Stimulated activated CD4-positive, alpha-beta T cell treated with anti-CD3 and anti-CD28 coated beads, Interleukin-12 subunit alpha, Interleukin-12 subunit beta, amount 100 ng/mL, for 48 hours (primary cell): Measurements from ENCODE around the gene C9orf50.

Experiments used
- DNase-seq, 3 donors: peaks; one replicate each; pipeline ENCODE4 v3.0.0-alpha.2; 2020; ENCODE audit warnings: low read depth in 2 of 3, low spot score in 1 of 3

Gene C9orf50

DNA sequence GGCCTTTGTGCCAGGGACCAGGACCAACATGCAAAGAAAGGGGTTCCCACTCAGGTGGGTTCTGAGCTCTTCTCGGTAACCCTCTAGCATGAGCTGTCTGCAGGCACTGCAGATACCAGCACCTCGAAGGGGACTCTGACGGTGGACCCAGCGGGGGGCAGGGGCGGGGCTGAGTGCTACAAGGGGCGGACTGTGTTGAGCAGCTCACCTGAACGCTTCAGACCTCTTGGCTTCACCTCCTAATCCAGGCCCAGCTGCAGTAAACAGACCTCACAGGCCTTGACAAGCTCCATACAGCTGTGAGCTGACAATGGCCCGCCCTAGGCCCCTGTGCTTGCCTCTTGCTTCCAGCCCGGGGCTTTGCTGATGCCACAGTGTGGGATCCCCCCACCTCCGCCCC, 48.4 kb downstream of the C9orf50 start:
- no peak for DNase-seq

DNA sequence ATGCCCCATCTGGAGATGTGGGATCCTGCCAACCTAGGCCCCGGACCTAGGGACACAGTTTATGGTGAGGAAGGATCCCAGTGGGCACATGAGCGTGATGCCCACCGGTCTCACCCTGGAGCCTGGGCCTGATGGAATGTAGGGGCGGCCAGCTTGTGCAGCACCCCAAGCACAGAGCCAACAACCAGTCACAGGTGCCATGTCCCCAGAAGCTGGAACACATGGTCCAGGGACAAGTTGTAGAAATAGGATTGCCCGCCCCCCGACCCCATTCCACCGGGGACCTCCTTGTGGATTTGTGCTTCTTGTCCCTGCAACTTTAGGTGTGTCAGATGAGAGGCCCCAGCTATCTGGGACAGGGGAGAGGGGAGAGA, 48.9 kb downstream of the C9orf50 start:
- DNase-seq, result no peak

DNA sequence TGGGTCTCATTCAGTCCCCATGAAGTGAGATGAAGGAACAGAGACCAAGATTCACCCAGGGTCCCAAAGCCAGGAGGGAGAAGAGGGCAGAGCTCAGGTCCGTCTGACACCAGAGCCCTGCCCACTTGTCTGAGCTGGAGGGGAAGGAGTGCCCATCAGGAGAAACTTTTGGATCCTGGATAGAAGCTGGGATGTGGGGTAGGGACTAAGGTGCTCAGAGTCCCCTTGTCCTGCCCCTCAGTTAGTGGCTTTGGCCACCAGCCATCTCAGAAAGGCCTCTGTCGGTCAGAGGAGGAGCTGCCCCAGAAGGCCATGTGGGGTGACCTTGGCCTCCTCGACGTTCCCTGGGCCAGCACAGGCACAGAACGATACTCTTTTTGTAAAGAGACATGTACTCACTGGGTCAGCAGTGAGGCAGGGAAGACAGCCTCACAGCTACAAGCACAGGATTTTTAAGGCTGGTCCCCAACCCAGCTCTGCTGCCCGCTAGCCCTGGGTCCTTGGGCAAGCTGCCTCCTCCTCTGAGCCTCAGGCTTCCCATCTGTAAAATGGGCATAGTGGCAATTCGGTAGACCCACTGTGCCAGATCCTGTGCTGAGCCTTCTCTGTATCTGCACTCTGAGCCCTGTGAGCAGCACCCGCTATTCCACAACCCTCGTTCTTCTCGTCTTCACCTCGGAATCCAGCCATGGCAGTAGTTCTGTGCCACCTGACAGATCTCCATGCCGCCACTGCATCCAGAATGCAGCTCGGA, 49.4 kb downstream of the C9orf50 start:
- no peak for DNase-seq

DNA sequence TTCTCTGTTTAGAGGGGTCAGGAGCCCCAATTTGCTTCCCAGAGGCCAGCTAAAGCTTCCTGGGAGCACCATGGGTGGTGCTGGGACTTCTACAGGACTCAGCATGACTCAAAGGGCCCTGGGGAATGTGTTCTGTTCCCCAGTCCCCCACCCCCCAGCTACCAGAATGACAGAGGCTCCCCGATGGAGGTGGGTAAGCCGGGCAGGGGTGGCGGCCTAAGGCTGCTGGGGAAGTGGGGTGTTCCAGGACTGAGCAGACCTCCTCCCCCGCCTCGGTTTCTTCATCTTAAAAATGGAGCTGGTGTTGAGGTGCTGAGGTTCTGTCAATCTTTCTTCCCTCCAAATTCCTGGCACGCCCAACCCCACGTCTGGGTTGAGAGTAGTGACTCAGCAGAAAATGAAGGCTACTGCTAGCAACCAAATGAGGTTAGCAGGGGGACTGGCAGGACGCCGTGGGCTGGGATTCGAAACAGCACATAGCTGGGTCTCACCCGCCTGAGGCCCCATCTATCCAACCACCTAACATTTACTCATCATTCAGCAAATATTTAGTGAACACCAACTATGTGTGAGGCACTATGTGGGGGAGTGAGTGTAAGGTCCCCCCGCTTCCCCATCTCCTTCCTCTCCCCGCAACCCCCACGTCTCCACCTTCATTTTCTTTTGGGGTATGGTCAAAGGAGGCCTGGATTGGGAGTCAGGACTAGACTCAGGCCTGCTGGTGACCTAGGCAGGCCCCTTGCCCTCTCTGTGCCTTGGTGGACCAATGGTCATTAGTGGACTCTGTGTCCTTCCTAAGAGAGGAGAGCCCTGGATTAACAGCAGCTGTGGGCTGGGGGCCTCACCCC, 50.2 kb downstream of the C9orf50 start:
- no peak for DNase-seq

DNA sequence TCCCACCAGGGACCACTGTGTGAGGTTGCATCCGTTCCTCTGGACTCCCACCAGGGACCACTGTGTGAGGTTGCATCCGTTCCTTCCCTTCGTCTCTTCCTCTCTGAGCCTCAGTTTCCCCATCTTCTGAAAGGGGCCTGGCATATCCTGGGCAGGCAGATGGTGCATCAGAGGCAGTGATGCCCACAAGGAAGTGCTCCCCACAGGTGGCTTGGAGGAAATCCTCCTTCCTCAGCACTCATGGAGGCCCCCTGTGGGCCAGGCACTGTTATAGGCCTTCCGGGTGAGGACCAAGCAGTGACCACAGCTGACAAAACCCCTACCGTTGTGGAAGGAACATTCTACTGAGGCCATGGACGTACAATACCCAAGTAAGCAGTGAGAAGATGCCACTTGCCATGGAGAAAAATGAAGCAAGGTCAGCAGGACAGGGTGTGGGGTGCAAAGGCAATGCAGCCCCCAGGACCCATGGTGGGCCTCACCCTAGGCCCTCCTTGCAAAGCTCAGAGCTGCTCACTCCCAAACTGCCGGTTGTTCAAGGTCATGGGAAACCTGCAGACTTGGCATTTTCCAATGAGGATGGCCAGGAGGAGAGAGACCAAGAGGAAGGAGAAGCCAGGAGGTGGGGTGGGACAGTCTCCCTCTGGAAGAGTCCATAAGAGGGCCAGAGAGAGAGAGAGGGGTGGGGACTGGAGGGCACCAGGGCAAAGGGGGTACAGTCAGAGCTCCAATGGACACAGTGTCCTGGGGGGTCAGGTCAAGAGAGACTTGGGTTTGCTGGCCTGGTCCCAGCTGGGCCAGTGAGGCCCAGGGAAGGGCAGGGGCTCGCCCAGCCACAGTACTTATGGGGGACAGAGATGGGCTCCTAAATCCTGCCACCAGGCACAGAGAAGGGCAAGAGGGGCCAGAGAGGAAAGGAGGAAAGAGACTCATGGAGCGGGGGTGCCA, 51.1 kb downstream of the C9orf50 start:
- no peak for DNase-seq

DNA sequence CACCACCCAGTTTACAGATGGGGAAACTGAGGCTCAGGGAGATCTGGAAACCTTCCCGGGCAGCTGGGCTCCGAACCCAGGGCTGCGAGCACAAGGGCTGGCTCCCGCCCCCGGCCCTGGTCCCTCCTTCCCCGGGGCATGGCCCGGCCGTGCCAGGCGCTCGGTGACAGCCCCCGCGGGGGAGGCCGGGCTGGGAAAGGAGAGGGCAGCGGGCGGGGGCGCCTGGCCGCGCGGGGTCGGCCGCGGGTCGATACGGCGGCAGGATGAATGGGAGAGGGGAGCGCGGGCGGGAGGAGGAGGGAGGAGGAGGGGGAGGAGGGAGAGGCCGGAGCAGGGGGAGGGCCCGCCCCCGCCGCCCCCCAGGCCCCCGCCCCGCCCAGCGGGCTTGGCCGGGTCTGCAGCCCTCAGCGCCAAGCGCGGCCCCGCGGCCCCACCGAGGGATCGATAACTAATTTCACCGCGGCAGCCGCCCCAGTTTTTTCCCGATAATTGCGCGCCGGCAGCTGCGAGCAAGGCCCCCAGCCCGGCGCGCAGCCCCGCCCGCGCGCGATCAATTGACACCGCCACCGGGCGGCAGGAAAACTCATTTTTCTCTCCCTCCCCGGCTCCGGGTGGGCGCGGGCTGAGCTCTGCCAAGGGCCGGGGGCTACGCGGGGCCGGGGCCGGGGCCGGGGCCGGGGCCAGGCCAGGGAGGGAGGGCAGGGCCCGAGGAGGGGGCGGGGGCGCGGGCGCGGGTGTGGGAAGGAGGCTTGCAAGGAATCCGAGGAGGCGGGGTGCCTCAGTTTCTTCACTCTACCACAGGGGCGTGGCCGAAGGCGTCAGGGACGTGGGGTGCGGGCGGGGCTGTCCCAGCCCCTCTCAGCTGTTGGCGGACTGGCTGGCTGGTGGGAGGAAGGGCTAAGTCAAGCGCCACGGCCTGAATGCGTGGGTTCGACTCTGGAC, 52.1 kb downstream of the C9orf50 start:
- no peak for DNase-seq

DNA sequence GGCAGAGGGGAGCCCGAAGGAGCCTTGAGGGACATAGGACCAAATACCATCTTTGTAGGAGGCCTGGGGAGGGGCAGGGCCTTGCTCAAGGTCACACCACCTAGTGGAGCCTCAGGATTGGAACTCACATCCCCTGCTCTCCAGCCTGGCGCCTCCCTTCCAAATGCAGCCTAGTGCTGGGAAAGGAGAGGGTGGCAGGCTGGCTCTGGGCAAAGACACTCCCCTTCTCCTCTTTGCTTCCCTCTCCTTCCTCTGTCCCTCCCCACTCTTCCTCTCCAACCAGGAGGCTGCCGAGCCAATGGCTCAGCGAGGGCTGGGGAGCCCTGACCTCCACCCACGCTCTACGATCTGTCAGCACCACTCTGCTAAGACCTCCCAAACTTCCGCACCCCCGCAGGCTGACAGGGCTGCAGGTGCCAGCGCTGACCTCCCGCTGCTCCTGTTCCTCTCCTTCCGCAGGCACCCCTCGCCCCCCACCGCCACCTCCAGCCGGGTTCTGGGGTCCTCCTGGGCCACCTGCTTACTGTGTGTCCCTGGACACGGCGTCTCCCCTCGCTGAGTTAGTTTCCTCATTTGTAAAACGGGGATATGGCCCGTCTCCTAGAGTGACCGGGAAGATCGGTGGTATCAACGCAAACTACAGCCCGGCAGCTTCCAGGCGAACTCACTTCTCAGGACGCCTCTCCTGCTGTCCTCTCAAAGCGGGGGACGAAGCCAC, 52.9 kb downstream of the C9orf50 start:
- no peak for DNase-seq

DNA sequence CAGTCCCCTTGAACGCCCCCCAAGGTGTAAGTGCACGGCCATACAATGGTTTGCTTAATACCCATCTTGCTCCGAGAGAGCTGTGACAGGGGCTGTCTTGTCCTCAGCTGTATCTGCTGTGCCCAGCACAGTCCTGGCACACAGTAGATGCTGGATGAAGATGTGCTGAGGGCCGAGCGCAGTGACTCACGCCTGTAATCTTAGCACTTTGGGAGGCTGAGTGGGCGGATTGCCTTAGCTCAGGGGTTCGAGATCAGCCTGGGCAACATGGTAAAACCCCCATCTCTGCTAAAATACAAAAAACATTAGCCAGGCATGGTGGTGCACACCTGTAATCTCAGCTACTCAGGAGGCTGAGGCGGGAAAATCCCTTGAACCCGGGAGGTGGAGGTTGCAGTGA, 53.6 kb downstream of the C9orf50 start:
- DNase-seq, result no peak

DNA sequence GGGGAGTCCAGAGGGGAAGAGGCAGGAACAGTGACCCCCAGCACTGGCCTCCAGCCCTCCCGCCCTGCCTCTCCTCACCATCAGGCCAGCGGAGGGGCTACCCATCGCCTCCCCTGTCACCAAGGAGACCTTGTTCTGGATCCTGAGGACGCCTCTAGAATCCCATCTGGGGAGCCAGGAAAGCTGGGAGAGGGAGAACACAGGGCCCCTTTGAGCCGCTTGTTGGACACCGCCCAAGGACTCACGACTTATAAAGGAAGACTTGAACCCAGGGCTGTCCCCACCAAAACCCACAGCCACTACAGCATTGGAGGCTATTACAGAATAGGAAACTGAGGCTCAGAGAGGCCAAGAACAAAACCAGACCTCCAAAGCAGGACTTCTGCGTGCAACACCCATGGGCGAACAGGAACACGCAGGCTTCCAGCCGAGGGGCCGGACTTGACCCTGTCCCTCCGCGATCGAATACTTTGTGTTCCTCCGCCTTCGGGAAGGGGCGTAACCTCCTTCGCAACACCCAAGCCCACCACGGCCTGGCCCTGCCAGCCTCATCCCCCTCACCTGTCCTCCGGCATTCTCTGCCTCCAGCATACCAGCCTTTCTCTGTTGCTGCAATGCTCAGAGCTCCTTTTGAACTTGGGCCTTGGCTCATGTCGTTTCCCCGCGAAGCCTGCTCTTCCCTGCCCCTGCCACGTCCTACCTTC, 54.2 kb downstream of the C9orf50 start:
- DNase-seq, result no peak

DNA sequence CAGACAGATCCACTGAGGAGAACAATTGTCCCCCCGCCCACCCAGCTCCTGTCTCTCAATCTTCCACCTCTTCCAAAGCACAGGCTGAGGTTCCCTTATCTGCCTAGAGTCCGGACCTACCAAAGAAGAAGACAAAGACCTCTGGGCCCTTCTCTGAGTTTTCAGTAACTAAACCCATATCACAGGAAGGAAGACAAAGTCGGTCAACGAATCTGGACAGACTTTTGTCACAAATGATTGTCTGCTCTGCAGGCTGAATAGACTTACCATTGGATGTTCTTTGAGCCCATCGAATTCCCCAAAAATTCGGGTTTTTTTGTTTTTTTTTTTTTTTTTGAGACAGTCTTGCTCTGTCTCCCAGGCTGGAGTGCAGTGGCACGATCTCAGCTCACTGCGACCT, 58.0 kb downstream of the C9orf50 start:
- DNase-seq, result no peak

DNA sequence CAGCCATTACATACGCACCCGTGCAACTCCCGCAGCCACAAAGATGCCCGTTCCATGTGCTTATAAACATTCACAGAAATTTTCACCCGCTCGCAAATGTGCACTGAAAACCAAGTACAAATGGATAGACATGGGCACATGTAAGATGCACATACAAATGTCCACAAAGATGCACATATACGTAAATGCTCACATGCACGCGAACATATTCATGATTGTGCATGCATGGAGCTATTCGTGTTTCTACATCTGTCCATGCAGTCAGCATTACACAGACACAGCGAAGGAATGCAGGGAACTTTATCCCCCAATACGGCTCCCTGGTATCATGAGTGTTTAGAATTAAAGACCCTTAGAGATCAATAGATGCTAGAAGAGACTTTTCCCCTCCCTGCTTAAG, 58.4 kb downstream of the C9orf50 start:
- DNase-seq, result no peak
